ENCODE results near the gene RAPGEF5.

RAPGEF5 gene

GRCh38 chr7:22280031-22280430 is 76.9 kb downstream of the RAPGEF5 start:
- no peak overlapping the region for H3K4me2 ChIP-seq
- no peak for TF ChIP-seq Cebpa-rat (IDR thresholded peaks at IDR 0.05)
- H3K4me1 ChIP-seq = peaks cover 5% of the 10 kb centered on the region; the same call in 1 of the 2 replicates
- H3K9ac ChIP-seq = no peak overlapping the region
- no peak overlapping the region for H3K27ac ChIP-seq
- no peaks in the 10 kb centered on the region for H4K20me1 ChIP-seq
- no peaks in the 10 kb centered on the region for H3K27me3 ChIP-seq
- H3K36me3 ChIP-seq = peaks cover 35% of the 10 kb centered on the region
- no peaks in the 10 kb centered on the region for H3K9me3 ChIP-seq
- H3K4me3 ChIP-seq = no peak overlapping the region

GRCh38 chr7:22278660-22279059 is 78.3 kb downstream of the RAPGEF5 start:
- TF ChIP-seq Cebpa-rat (IDR thresholded peaks at IDR 0.05) = no peak
- Histone ChIP-seq H3K4me1 (peaks cover 5% of the 10 kb centered on the region; the same call in 1 of the 2 replicates), H3K27me3 (no peaks in the 10 kb centered on the region), H3K9me3 (0 out of 2 replicates have a peak, but pooled peaks cover 6% of the 10 kb centered on the region), H4K20me1 (no peaks in the 10 kb centered on the region), H3K4me2 (no peak overlapping the region), H3K4me3 (no peak overlapping the region), H3K27ac (no peak overlapping the region), H3K36me3 (peaks cover 43% of the 10 kb centered on the region), H3K9ac (no peak overlapping the region)

GRCh38 chr7:22277375-22277774 is 79.6 kb downstream of the RAPGEF5 start:
- H3K4me1 ChIP-seq = peaks cover 5% of the 10 kb centered on the region; the same call in 1 of the 2 replicates
- H3K27me3 ChIP-seq = no peaks in the 10 kb centered on the region
- H3K4me3 ChIP-seq = no peak overlapping the region
- H3K4me2 ChIP-seq = no peak overlapping the region
- no peak overlapping the region for H3K9ac ChIP-seq
- no peak for TF ChIP-seq Cebpa-rat (IDR thresholded peaks at IDR 0.05)
- H3K36me3 ChIP-seq = peaks cover 43% of the 10 kb centered on the region
- H3K27ac ChIP-seq = no peak overlapping the region
- H3K9me3 ChIP-seq = 0 out of 2 replicates have a peak, but pooled peaks cover 6% of the 10 kb centered on the region
- no peaks in the 10 kb centered on the region for H4K20me1 ChIP-seq

- H4K20me1 ChIP-seq = no peaks in the 10 kb centered on the region
- no peak overlapping the region for H3K27ac ChIP-seq
- no peak overlapping the region for H3K4me2 ChIP-seq
- H3K36me3 ChIP-seq = peaks cover 33% of the 10 kb centered on the region
- H3K9ac ChIP-seq = no peak overlapping the region
- no peak overlapping the region for H3K4me3 ChIP-seq
- H3K27me3 ChIP-seq = no peaks in the 10 kb centered on the region
- H3K9me3 ChIP-seq = 0 out of 2 replicates have a peak, but pooled peaks cover 6% of the 10 kb centered on the region
- peaks cover 5% of the 10 kb centered on the region; the same call in 1 of the 2 replicates for H3K4me1 ChIP-seq
- no peak for TF ChIP-seq Cebpa-rat (IDR thresholded peaks at IDR 0.05)
Measured at GRCh38 chr7:22275661-22276060, 81.3 kb downstream of the RAPGEF5 start.

GRCh38 chr7:22271311-22271710 is 85.6 kb downstream of the RAPGEF5 start:
- Histone ChIP-seq H3K4me1 (peaks cover 11% of the 10 kb centered on the region; the same call in 1 of the 2 replicates), H3K4me2 (no peak overlapping the region), H3K9me3 (0 out of 2 replicates have a peak, but pooled peaks cover 6% of the 10 kb centered on the region), H4K20me1 (no peaks in the 10 kb centered on the region), H3K27ac (no peak overlapping the region), H3K27me3 (no peaks in the 10 kb centered on the region), H3K4me3 (no peak overlapping the region), H3K9ac (no peak overlapping the region), H3K36me3 (peaks cover 22% of the 10 kb centered on the region)
- no peak for TF ChIP-seq Cebpa-rat (IDR thresholded peaks at IDR 0.05)

- H3K4me3 ChIP-seq = no peak overlapping the region
- peaks cover 30% of the 10 kb centered on the region for H3K36me3 ChIP-seq
- no peaks in the 10 kb centered on the region for H4K20me1 ChIP-seq
- H3K27me3 ChIP-seq = no peaks in the 10 kb centered on the region
- H3K27ac ChIP-seq = no peak overlapping the region
- peaks cover 6% of the 10 kb centered on the region; the same call in 1 of the 2 replicates for H3K4me1 ChIP-seq
- H3K9me3 ChIP-seq = 0 out of 2 replicates have a peak, but pooled peaks cover 6% of the 10 kb centered on the region
- no peak overlapping the region for H3K9ac ChIP-seq
- no peak overlapping the region for H3K4me2 ChIP-seq
- no peak for TF ChIP-seq Cebpa-rat (IDR thresholded peaks at IDR 0.05)
Measured at GRCh38 chr7:22270371-22270770, 86.6 kb downstream of the RAPGEF5 start.

GRCh38 chr7:22269963-22270362 is 87.0 kb downstream of the RAPGEF5 start:
- Histone ChIP-seq H3K9ac (no peak overlapping the region), H3K4me1 (peaks cover 6% of the 10 kb centered on the region; the same call in 1 of the 2 replicates), H3K36me3 (peaks cover 31% of the 10 kb centered on the region), H3K27ac (no peak overlapping the region), H3K27me3 (no peaks in the 10 kb centered on the region), H4K20me1 (no peaks in the 10 kb centered on the region), H3K9me3 (0 out of 2 replicates have a peak, but pooled peaks cover 6% of the 10 kb centered on the region), H3K4me2 (no peak overlapping the region), H3K4me3 (no peak overlapping the region)
- TF ChIP-seq Cebpa-rat (IDR thresholded peaks at IDR 0.05) = no peak

- 0 out of 2 replicates have a peak, but pooled peaks cover 2% of the 10 kb centered on the region for H3K9me3 ChIP-seq
Measured at GRCh38 chr7:22268884-22269421, 88.0 kb downstream of the RAPGEF5 start.

GRCh38 chr7:22267930-22268615 is 88.9 kb downstream of the RAPGEF5 start:
- no peaks in the 10 kb centered on the region for H4K20me1 ChIP-seq
- H3K9me3 ChIP-seq = no peaks in the 10 kb centered on the region
- no peak for TF ChIP-seq Cebpa-rat (IDR thresholded peaks at IDR 0.05)
- H3K27me3 ChIP-seq = no peaks in the 10 kb centered on the region
- no peak overlapping the region for H3K4me2 ChIP-seq
- no peak overlapping the region for H3K4me3 ChIP-seq
- no peak overlapping the region for H3K27ac ChIP-seq
- H3K9ac ChIP-seq = no peak overlapping the region
- peaks cover 6% of the 10 kb centered on the region; the same call in 1 of the 2 replicates for H3K4me1 ChIP-seq
- H3K36me3 ChIP-seq = peaks cover 24% of the 10 kb centered on the region

More at GRCh38 chr7:22268884-22269421, 88.0 kb downstream of the RAPGEF5 start:
- H3K36me3 ChIP-seq = peaks cover 25% of the 10 kb centered on the region
- H3K4me2 ChIP-seq = no peak overlapping the region
- no peak overlapping the region for H3K4me3 ChIP-seq
- H3K4me1 ChIP-seq = peaks cover 6% of the 10 kb centered on the region; the same call in 1 of the 2 replicates
- no peak overlapping the region for H3K9ac ChIP-seq
- H3K27me3 ChIP-seq = no peaks in the 10 kb centered on the region
- no peaks in the 10 kb centered on the region for H4K20me1 ChIP-seq
- no peak overlapping the region for H3K27ac ChIP-seq
- TF ChIP-seq Cebpa-rat (IDR thresholded peaks at IDR 0.05) = no peak

- Histone ChIP-seq H3K4me3 (no peak overlapping the region), H3K27me3 (no peaks in the 10 kb centered on the region), H3K4me1 (no peaks in the 10 kb centered on the region), H3K36me3 (peaks cover 46% of the 10 kb centered on the region), H3K9me3 (peaks cover 8% of the 10 kb centered on the region), H4K20me1 (no peaks in the 10 kb centered on the region), H3K4me2 (no peak overlapping the region), H3K9ac (no peak overlapping the region), H3K27ac (no peak overlapping the region)
- no peak for TF ChIP-seq Cebpa-rat (IDR thresholded peaks at IDR 0.05)
Measured at GRCh38 chr7:22262538-22262937, 94.4 kb downstream of the RAPGEF5 start.

All from BLaER1 (cell line).